SK-N-SH treated with all-trans-retinoic acid at 6 μM for 48 hours (cell line): ENCODE data around the gene AOPEP.

Experiments
- ZFP30 ChIP-seq: fragments of 450-650 bp; formaldehyde crosslinking; IDR thresholded peaks from 2 replicates; pipeline ENCODE4 v1.5.0; 2022; ENCODE audit warnings: mild to moderate bottlenecking, moderate library complexity
- ZNF70 ChIP-seq: fragments of 450-650 bp; formaldehyde crosslinking; IDR thresholded peaks from 2 replicates; pipeline ENCODE4 v1.5.0; 2020; ENCODE audit warnings: mild to moderate bottlenecking, moderate library complexity
- TF ChIP-seq, protein P1 (sequence below): fragments of 250-450 bp; sonication (Bioruptor Pico); IDR thresholded peaks from 2 replicates; pipeline ENCODE4 v1.8.0; 2021; ENCODE audit warnings: low read depth, mild to moderate bottlenecking, moderate library complexity, borderline replicate concordance
- TF ChIP-seq, protein P2 (sequence below): fragments of 250-450 bp; sonication (Bioruptor Pico); IDR thresholded peaks from 2 replicates; pipeline ENCODE4 v1.5.1; 2020; ENCODE audit warnings: low read depth, mild to moderate bottlenecking, moderate library complexity

DNA sequence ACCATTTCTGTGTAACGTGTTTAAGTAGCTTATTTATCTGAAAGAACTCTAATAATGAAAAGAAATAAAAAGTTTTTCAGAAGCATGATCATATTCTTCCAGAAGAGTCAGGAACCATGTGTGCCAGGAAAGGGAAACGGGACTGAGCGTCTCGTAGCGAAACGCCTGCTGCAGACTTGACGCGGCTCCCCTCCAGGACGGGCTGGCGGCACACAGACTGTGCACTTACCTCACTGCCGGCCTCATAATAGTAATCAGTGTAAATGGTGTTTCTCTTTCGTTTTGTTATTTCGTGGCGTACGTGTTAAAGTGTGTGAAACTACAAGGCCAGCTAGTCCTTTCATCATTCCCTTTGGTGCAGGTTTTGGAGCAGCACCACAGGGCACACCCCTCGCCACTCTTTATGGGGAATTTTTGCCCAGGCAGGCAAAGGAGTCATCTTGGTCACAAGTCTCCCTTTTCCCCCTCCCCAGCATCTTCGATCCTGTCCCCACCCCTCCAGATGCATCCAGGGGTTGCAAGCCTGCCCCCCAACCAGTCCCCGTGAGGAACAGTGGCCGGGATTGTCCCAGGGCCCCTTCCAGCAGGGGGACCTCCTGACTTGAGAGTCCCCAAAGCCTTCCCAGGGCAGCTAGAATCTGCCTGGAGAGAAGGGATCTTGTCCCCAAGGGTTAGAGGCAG lies 357.9 kb downstream of the AOPEP start:
- TF ChIP-seq ZFP30 (CRISPR knock-in tag) (no peak), ZNF70 (CRISPR knock-in tag) (no peak)
- TF ChIP-seq, protein P1, sequence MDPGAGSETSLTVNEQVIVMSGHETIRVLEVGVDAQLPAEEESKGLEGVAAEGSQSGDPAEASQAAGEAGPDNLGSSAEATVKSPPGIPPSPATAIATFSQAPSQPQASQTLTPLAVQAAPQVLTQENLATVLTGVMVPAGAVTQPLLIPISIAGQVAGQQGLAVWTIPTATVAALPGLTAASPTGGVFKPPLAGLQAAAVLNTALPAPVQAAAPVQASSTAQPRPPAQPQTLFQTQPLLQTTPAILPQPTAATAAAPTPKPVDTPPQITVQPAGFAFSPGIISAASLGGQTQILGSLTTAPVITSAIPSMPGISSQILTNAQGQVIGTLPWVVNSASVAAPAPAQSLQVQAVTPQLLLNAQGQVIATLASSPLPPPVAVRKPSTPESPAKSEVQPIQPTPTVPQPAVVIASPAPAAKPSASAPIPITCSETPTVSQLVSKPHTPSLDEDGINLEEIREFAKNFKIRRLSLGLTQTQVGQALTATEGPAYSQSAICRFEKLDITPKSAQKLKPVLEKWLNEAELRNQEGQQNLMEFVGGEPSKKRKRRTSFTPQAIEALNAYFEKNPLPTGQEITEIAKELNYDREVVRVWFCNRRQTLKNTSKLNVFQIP (CRISPR knock-in tag) = no peak
- TF ChIP-seq, protein P2, sequence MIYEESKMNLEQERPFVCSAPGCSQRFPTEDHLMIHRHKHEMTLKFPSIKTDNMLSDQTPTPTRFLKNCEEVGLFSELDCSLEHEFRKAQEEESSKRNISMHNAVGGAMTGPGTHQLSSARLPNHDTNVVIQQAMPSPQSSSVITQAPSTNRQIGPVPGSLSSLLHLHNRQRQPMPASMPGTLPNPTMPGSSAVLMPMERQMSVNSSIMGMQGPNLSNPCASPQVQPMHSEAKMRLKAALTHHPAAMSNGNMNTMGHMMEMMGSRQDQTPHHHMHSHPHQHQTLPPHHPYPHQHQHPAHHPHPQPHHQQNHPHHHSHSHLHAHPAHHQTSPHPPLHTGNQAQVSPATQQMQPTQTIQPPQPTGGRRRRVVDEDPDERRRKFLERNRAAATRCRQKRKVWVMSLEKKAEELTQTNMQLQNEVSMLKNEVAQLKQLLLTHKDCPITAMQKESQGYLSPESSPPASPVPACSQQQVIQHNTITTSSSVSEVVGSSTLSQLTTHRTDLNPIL (CRISPR knock-in tag) = no peak
